Measurements from ENCODE around the gene MUCL3.

DNA sequence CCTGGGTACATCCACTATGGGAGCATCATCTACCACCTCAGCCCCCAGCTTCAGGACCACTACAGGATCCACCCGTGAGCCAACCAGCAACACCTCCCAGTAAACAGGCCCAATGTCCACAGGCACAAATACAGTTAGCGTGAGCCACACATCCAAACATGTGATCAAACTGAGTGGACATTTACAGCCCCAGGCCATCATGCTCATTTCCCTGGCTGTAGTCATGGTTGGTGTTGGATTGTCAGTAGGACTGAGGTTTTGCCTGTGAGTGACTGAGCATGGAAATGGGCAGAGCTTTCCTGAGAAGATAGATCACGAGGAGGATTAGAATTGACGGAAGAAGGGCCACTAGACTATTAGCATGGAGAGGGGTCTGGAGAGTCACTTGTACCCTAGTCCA lies 32.0 kb downstream of the MUCL3 start:
- TF ChIP-seq GATA2 (IDR thresholded peaks at IDR 0.05; ENCODE audit: low read depth, low read length) (no peak), GATA3 (IDR thresholded peaks at IDR 0.05; ENCODE audit: low read depth, low read length) (no peak)
